Stomach smooth muscle (tissue), 2 donors: ENCODE results near the gene KIF26B.

Experiments used
- H3K27ac ChIP-seq: one replicate; pipeline ENCODE4 v1.7.0; 2013; ENCODE audit warnings: mild to moderate bottlenecking, low read length, inconsistent platforms
- H3K27me3 ChIP-seq, 2 donors: one replicate each; pipeline ENCODE4 v1.7.0; 2013; ENCODE audit warnings: low read length in 2 of 2; ENCODE audit not compliant: insufficient read depth in 2 of 2, control insufficient read depth in 1 of 2
- H3K36me3 ChIP-seq, 2 donors: one replicate each; pipeline ENCODE4 v1.7.0; 2013; ENCODE audit warnings: low read length in 2 of 2; ENCODE audit not compliant: control insufficient read depth in 2 of 2, insufficient read depth in 2 of 2
- H3K4me1 ChIP-seq: one replicate; pipeline ENCODE4 v1.7.0; 2013; ENCODE audit warnings: low read length; ENCODE audit not compliant: control insufficient read depth, insufficient read depth
- H3K4me3 ChIP-seq, 2 donors: one replicate each; pipeline ENCODE4 v1.7.0; 2013; ENCODE audit warnings: low read length in 2 of 2
- H3K9ac ChIP-seq, 2 donors: one replicate each; pipeline ENCODE4 v1.7.0; 2013; ENCODE audit warnings: low read length in 2 of 2, mild to moderate bottlenecking in 1 of 2
- H3K9me3 ChIP-seq, 2 donors: one replicate each; pipeline ENCODE4 v1.7.0; 2013; ENCODE audit warnings: low read length in 2 of 2; ENCODE audit not compliant: control insufficient read depth in 2 of 2
- donor health status: healthy.
- donor health status: Pancreatic carcinoma.

Gene KIF26B

DNA sequence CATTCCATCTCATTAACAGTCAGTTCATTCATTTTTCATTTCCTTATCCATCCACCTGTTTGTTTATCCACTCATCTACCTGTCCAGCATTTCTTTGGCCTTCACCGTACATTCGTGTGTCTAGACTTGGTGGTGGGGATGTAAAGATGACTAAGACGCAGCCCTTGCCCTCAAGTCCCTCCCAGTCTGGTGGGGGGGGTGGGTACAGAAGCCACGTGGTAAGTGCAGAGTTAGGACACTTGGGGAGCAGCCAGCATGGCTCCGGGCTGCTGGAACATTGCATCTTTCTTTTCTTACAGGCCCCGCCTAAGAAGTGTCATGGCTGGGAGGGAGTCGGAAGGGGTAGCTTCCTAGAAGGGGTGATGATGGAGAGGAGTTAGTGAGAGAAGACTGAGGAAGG, 17.2 kb downstream of the KIF26B start:
- Histone ChIP-seq H3K9ac (no peak overlapping the region), H3K4me3 (no peak overlapping the region)

DNA sequence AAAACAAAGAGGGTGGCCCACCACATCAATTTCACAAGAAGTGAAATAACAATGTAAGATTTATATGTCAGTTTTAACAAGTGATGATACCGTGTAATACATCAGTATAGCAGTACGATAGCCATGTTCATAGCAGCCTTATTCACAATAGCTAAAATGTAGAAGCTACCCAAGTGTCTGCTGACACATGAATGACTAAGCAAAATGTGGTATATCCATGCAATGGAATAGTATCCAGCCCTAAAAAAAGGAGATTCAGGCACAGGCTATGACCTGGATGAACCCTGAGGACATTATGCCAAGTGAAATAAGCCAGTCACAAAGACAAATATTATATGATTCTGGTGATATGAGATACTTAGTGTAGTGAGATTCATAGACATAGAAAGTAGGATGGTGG, 18.0 kb downstream of the KIF26B start:
- Histone ChIP-seq H3K27me3 (peaks cover 0 to 7% of the 10 kb centered on the region in 2 donors), H3K36me3 (no peaks in the 10 kb centered on the region), H3K9me3 (peaks cover 0 to 6% of the 10 kb centered on the region in 2 donors), H3K4me3 (no peak overlapping the region), H3K27ac (no peak overlapping the region), H3K4me1 (no peaks in the 10 kb centered on the region), H3K9ac (no peak overlapping the region)

More for the DNA sequence above, 17.2 kb downstream of the KIF26B start:
- Histone ChIP-seq H3K27ac (no peak overlapping the region), H3K27me3 (peaks cover 5 to 11% of the 10 kb centered on the region in 2 donors), H3K9me3 (peaks cover 0 to 6% of the 10 kb centered on the region in 2 donors), H3K36me3 (no peaks in the 10 kb centered on the region), H3K4me1 (no peaks in the 10 kb centered on the region)

DNA sequence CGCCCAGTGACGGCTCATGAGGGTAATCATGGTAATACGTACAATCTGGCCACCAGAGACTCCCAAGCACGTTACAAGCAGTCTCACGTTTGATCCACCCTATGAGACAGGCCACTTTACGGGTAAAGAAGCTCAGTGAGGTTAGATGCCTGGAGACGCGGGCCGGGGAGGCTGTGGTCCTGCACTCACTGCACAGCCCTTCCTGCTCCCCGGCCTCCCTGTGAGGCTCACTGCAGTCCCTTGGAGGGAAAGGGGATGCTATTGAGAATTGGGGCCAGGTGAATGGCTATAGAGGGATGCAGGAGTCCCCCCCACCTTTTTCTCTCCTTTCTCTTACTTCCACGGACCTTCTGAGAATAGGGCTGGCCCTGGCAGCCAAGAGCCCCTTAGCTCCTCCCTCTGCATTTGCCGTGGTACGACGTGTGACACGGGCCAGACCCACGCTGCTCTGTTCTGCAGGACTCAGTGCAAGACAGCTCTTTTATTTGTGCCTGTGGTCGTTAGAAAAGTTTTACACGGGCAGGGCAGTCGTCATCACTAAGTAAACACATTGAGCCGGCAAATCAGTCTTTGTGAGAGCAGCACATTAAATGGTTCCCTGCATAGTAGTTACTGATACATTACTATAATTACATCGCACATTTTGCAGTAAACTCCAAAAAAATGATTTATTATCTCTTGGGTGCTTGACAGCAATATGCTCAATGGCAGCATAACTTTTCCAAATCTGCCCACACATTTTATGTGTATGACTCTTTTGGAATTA, 18.8 kb downstream of the KIF26B start:
- Histone ChIP-seq H3K9ac (no peak overlapping the region), H3K9me3 (peaks cover 0 to 6% of the 10 kb centered on the region in 2 donors), H3K27ac (no peak overlapping the region), H3K27me3 (peaks cover 0 to 5% of the 10 kb centered on the region in 2 donors), H3K4me1 (no peaks in the 10 kb centered on the region), H3K36me3 (no peaks in the 10 kb centered on the region), H3K4me3 (peak overlapping the region; percentile 11 to 44)

DNA sequence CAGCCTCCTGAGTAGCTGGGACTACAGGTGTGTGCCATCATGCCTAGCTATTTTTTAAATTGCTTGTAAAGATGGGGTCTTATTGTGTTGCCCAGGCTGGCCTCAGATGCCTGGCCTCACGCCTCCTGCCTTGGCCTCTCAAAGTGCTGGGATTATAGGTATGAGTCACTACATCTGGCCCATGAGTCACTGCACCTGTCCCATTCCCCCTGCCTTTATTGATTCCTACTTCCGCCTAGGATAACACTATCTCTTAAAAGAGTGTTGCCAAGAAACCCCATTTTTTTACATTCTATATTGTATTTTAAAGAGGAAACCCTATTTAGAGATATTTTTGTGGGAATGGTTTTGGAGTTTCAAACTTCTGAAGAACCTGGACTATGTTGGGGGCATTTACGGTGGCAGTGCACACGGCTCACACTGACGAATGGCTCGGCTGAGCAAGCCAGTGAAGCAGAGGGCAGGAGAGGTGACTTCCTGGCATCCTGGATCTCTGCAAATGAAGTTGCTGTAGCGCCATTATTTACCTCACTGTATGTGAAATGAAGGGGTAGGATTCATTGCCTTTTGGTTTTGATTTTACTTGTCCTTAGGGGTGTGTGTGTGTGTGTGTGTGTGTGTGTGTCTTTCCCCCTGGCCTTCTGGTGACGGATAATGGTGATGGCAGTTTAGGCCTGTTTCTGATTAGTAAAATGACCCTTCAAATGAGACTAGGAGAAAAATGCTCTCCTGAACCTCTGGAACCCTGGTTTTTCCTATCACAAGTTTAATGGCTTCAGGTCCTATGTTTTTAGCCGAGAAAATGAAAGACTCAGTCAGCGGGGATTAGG, 22.5 kb downstream of the KIF26B start:
- H3K36me3 ChIP-seq: no peaks in the 10 kb centered on the region
- H3K4me1 ChIP-seq: no peaks in the 10 kb centered on the region
- no peak overlapping the region for H3K4me3 ChIP-seq
- H3K9ac ChIP-seq: no peak overlapping the region
- H3K27me3 ChIP-seq: no peaks in the 10 kb centered on the region
- H3K9me3 ChIP-seq: peaks cover 0 to 6% of the 10 kb centered on the region in 2 donors
- no peak overlapping the region for H3K27ac ChIP-seq

DNA sequence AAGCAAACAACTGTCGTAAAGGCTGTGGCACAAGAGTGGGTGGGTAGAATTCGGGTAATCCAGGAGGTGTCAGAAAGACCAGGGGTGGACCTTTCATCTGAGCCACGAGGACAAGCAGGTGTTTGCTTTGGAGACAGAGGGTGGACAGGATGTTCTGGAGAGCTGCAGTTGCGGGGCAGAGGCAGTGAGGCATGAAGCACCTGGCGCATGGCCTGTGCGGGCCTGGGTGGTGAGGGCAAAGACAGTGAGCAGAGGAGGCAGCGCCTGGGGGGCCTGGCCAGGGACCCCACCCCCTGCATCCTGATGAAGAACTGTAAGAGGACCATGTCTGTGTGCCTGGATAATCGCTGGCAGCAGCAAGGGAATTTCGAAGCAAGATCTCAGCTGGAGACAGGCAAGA, 24.9 kb downstream of the KIF26B start:
- Histone ChIP-seq H3K9ac (no peak overlapping the region), H3K4me3 (no peak overlapping the region), H3K4me1 (no peaks in the 10 kb centered on the region), H3K27me3 (no peaks in the 10 kb centered on the region), H3K27ac (no peak overlapping the region), H3K9me3 (no peaks in the 10 kb centered on the region), H3K36me3 (no peaks in the 10 kb centered on the region)

DNA sequence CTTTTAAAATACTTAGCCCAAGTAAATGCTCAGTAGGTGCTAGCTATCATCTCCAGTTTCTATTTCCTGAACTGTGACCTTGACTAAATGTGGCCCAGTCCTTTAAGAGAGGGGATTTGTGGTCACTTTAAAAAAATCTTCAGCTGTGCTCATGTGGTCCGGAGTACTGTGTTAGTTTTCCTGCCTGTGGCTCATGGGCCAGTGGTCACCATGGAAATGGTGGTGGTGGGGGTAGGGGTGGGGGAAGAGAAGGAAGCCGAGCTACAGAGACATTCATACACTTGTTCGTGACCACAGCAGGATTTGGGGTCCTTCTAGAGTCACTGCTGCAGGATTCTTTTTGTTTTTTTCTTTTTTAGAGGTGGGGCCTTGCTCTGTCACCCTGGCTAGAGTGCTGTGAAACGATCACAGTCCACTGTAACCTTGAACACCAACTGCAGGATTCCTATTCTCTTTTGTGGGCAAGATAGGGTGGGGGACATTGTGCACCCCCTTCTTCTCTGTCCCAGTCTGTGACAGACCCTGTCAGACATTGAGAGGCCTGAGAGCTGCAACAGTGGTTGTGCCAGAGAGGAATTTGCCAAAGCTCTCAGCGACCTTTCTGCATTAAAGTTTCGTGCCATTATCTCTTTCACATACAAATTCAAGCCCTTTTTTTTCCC, 25.8 kb downstream of the KIF26B start:
- Histone ChIP-seq H3K9ac (no peak overlapping the region), H3K27me3 (no peaks in the 10 kb centered on the region), H3K36me3 (no peaks in the 10 kb centered on the region), H3K27ac (no peak overlapping the region), H3K4me3 (no peak overlapping the region), H3K4me1 (no peaks in the 10 kb centered on the region), H3K9me3 (no peaks in the 10 kb centered on the region)

DNA sequence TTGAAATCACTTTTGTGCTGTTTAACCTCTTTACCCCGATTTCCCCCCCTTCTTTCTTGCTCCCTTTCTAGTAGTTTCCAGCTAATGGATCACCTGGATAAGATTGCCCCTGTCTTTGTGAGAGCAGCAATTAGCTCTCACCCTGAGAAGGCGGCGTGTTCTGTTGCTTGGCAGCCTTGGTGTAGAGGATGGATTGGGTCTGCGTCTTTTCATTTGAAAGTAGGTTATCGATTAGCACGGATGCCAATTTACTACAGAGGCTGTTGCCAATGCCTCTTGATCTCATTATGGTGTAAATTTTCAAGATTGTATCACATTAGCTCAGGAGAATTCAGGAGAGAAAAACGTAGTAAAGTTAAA, 26.4 kb downstream of the KIF26B start:
- Histone ChIP-seq H3K9ac (no peak overlapping the region), H3K27ac (no peak overlapping the region), H3K9me3 (no peaks in the 10 kb centered on the region), H3K4me3 (no peak overlapping the region), H3K36me3 (no peaks in the 10 kb centered on the region), H3K4me1 (no peaks in the 10 kb centered on the region), H3K27me3 (no peaks in the 10 kb centered on the region)

DNA sequence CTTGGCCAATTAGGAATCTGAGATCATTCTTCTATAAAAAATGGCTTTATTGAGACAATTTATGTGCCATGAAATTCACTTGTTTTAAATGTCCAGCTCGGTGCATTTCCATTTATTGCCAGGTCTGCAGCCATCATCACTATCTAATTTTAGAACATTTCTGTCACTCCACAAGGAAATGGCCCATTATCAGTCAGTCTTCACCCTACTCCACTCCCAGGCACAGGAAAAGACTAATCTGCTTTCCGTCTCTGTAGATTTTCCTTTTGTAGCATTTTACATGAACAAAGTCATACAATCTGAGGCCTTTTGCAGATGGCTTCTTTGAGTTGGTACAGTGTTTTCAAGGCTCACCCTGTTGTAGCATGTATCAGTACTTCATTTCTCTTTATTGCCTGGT, 27.2 kb downstream of the KIF26B start:
- Histone ChIP-seq H3K4me1 (no peaks in the 10 kb centered on the region), H3K4me3 (no peak overlapping the region), H3K9ac (no peak overlapping the region), H3K27ac (no peak overlapping the region), H3K9me3 (no peaks in the 10 kb centered on the region), H3K27me3 (no peaks in the 10 kb centered on the region), H3K36me3 (no peaks in the 10 kb centered on the region)

DNA sequence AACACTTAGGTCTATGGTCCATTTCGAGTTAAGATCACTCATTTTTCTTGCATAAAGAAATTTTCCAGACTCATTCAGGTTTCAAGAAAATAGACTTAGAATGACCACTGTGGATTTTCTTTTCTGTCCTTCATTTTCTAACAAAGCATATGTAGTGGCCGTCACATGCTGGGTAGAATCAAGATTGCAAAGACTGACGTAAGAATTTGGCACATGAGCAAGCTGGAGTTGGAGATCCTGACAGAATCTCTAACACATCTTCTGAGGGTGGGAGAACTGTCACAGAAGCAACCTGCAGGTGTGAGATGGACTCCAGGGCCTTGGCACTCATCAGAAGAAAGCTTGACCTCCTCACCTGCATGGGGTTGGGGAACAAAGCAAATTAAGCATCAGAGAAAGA, 28.6 kb downstream of the KIF26B start:
- H3K4me1 ChIP-seq: no peaks in the 10 kb centered on the region
- H3K36me3 ChIP-seq: no peaks in the 10 kb centered on the region
- H3K9ac ChIP-seq: no peak overlapping the region
- no peaks in the 10 kb centered on the region for H3K27me3 ChIP-seq
- no peaks in the 10 kb centered on the region for H3K9me3 ChIP-seq
- H3K4me3 ChIP-seq: no peak overlapping the region
- H3K27ac ChIP-seq: no peak overlapping the region

DNA sequence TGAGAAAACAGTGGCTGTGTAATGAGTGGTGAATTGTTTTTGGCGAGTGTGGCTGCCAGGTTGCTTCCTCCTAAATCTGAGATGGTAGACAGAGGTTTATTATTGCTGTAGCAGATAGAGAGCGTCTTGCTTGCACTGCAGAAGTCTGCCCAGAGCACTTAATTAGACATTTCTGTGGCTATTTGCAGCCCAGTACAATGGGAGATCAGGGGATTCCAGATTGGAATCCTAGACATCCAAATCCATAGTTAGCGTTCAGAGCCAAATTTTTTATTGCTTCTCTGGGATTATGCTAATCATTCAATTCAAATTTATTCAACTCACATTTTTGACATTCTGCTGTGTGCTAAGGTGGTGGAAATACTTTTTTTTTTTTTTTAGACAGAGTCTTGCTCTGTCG, 30.0 kb downstream of the KIF26B start:
- Histone ChIP-seq H3K9ac (no peak overlapping the region), H3K9me3 (no peaks in the 10 kb centered on the region), H3K4me3 (no peak overlapping the region), H3K27ac (no peak overlapping the region), H3K4me1 (no peaks in the 10 kb centered on the region), H3K27me3 (no peaks in the 10 kb centered on the region), H3K36me3 (no peaks in the 10 kb centered on the region)
